SU-DHL-6 (cell line): Measurements from ENCODE around the gene GP1BB.

ENCODE experiments used
- H2AFZ ChIP-seq: fragments of 200-600 bp; sonication (generic); 2 replicates; pipeline ENCODE4 v1.6.1; 2014; ENCODE audit warnings: low read depth, mild to moderate bottlenecking, moderate library complexity, mixed read lengths, antibody characterized with exemption, low read length; ENCODE audit not compliant: severe bottlenecking
- H3F3A ChIP-seq: fragments of 200-600 bp; shearing (Covaris generic); 2 replicates; pipeline ENCODE4 v1.6.0; 2016; ENCODE audit warnings: antibody characterized with exemption, mild to moderate bottlenecking; ENCODE audit not compliant: insufficient read depth
- H3K27ac ChIP-seq: fragments of 200-600 bp; sonication (generic); 2 replicates; pipeline ENCODE4 v1.5.1; 2016; ENCODE audit warnings: low read depth, mild to moderate bottlenecking, low read length, moderate library complexity, mixed read lengths
- H3K27me3 ChIP-seq: fragments of 200-600 bp; sonication (generic), shearing (Covaris generic); 2 replicates; pipeline ENCODE4 v1.6.0; 2014; ENCODE audit warnings: mild to moderate bottlenecking, low read length
- H3K36me3 ChIP-seq: fragments of 200-600 bp; sonication (generic); 2 replicates; pipeline ENCODE4 v1.6.1; 2014; ENCODE audit warnings: mild to moderate bottlenecking, low read length, mixed read lengths
- H3K4me2 ChIP-seq: fragments of 300-600, 200-600 bp; shearing (Covaris generic), sonication (generic); 2 replicates; pipeline ENCODE4 v1.6.0; 2014; ENCODE audit warnings: low read length, low read depth, mild to moderate bottlenecking; ENCODE audit not compliant: poor library complexity, severe bottlenecking
- H3K4me3 ChIP-seq: fragments of 200-600 bp; sonication (generic); 2 replicates; pipeline ENCODE4 v1.5.1; 2014; ENCODE audit warnings: antibody characterized with exemption, low read length, mild to moderate bottlenecking, mixed read lengths; ENCODE audit not compliant: insufficient read depth, poor library complexity, severe bottlenecking
- H3K79me2 ChIP-seq: fragments of 200-600 bp; sonication (generic); 2 replicates; pipeline ENCODE4 v1.6.1; 2014; ENCODE audit warnings: mild to moderate bottlenecking, low read length, moderate library complexity; ENCODE audit not compliant: insufficient read depth
- H3K9ac ChIP-seq: fragments of 200-600 bp; sonication (generic); 2 replicates; pipeline ENCODE4 v1.7.0; 2014; ENCODE audit warnings: mild to moderate bottlenecking, low read length
- H3K9me2 ChIP-seq: fragments of 200-600 bp; sonication (generic); replicated peaks from 2 replicates; pipeline ENCODE4 v1.6.1; 2014; ENCODE audit warnings: low read length; ENCODE audit not compliant: insufficient read depth
- H3K9me3 ChIP-seq: fragments of 200-600 bp; sonication (generic); 2 replicates; pipeline ENCODE4 v1.6.1; 2014; ENCODE audit warnings: low read length, mixed read lengths; ENCODE audit not compliant: insufficient read depth
- H4K20me1 ChIP-seq: fragments of 200-600 bp; sonication (generic); 2 replicates; pipeline ENCODE4 v1.6.1; 2014; ENCODE audit warnings: low read depth, mild to moderate bottlenecking, antibody characterized with exemption, low read length, moderate library complexity, mixed read lengths
- CTCF ChIP-seq: fragments of 200-600 bp; sonication (generic); IDR thresholded peaks from one replicate; pipeline ENCODE4 v1.5.1; 2017; ENCODE audit warnings: antibody characterized with exemption, mild to moderate bottlenecking, low read length, moderate library complexity; ENCODE audit not compliant: insufficient read depth, poor library complexity, severe bottlenecking
- EZH2phosphoT487 ChIP-seq: fragments of 200-600 bp; sonication (generic), shearing (Covaris generic); conservative IDR thresholded peaks from 2 replicates; pipeline ENCODE4 v1.6.1; 2018; ENCODE audit warnings: mild to moderate bottlenecking, antibody characterized with exemption, low read length, moderate library complexity, mixed read lengths

The GP1BB gene

DNA sequence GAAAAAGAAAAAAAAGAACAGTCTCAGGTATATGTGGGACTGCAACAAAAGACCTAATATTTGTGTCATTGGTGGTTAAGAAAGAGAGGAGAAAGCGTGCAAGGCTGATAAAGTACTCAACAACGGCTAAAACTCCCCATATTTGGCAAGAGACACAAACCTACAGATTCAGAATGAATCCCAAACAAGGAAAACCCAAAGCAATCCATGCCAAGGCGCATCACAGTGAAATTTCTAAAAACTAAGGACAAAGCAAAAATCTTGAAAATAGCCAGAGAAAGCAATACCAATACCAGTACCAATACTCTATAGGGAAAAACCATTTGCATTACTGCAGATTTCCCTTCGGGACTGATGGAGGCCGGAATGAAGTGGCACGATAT, 41.5 kb upstream of the GP1BB start:
- H3K27ac ChIP-seq, result no peak overlapping the region
- H3K4me3 ChIP-seq, result no peak overlapping the region
- H3K9me3 ChIP-seq, result no peaks in the 10 kb centered on the region
- no peak overlapping the region for H3K9ac ChIP-seq
- no peaks in the 10 kb centered on the region for H3K27me3 ChIP-seq
- H4K20me1 ChIP-seq, result no peaks in the 10 kb centered on the region
- no peaks in the 10 kb centered on the region for H3K79me2 ChIP-seq
- TF ChIP-seq CTCF (no peak), EZH2phosphoT487 (no peak)
- H3K36me3 ChIP-seq, result no peaks in the 10 kb centered on the region
- H3K9me2 ChIP-seq, result no peaks in the 10 kb centered on the region
- H3F3A ChIP-seq, result no peaks in the 10 kb centered on the region
- no peak overlapping the region for H2AFZ ChIP-seq
- H3K4me2 ChIP-seq, result no peak overlapping the region

GRCh38 chr22:19686946-19687345, 36.4 kb upstream of the GP1BB start:
- H3K27me3 ChIP-seq, result no peaks in the 10 kb centered on the region
- no peaks in the 10 kb centered on the region for H3K9me2 ChIP-seq
- H3K9ac ChIP-seq, result no peak overlapping the region
- TF ChIP-seq EZH2phosphoT487 (no peak), CTCF (no peak)
- no peaks in the 10 kb centered on the region for H4K20me1 ChIP-seq
- H3K4me3 ChIP-seq, result no peak overlapping the region
- H3K27ac ChIP-seq, result no peak overlapping the region
- no peaks in the 10 kb centered on the region for H3K36me3 ChIP-seq
- no peaks in the 10 kb centered on the region for H3K79me2 ChIP-seq
- no peaks in the 10 kb centered on the region for H3K9me3 ChIP-seq
- no peaks in the 10 kb centered on the region for H3F3A ChIP-seq
- H3K4me2 ChIP-seq, result no peak overlapping the region
- no peak overlapping the region for H2AFZ ChIP-seq

DNA sequence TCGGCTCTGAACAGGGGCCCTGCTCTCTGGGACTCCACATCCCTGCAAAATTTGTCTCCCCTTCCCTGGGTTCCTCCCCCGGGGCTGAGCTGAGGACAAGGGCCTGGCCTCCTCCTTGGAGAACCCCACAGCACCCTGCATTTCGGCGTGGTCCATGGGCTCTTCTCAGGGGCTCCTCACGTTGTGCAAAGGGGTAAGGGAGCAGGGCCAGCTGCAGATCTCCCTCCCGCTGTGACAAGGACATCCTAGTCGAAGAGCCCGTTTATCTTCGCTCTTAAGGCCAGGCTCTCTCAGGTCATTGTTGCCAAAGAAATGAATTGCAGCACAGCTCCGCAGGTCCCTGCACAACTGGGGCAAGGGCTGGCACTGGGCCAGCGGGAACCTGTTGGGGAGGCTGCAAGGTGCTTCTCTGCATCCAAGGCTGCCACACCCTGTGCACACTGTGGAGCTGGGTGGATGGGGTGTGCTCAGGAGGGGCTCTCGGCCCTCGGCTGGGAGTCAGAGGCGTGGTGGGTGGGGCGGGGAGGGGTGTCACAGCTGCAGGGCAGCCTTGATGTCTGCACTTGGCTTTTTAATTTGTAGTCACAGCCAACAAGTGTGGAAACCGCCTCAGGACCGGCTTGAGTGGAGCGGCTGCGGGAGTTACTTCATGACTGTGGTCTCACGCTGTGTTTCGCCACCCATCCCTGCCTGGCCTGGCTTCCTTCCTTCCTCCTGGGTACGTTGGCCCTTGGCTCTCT, 35.6 kb upstream of the GP1BB start:
- H3K9ac ChIP-seq, result no peak overlapping the region
- H3K27ac ChIP-seq, result no peak overlapping the region
- no peaks in the 10 kb centered on the region for H3K36me3 ChIP-seq
- no peak overlapping the region for H3K4me2 ChIP-seq
- H3K9me3 ChIP-seq, result no peaks in the 10 kb centered on the region
- H3K9me2 ChIP-seq, result no peaks in the 10 kb centered on the region
- TF ChIP-seq EZH2phosphoT487 (no peak), CTCF (no peak)
- no peaks in the 10 kb centered on the region for H3K79me2 ChIP-seq
- no peaks in the 10 kb centered on the region for H3F3A ChIP-seq
- no peaks in the 10 kb centered on the region for H3K27me3 ChIP-seq
- no peak overlapping the region for H2AFZ ChIP-seq
- no peak overlapping the region for H3K4me3 ChIP-seq
- no peaks in the 10 kb centered on the region for H4K20me1 ChIP-seq
